ENCODE results near the gene MAPK4.
"Not testable (repeated sequence)": the region's sequence is repeated elsewhere in the genome, so short reads cannot be mapped to it uniquely, and the experiment has no call there.

The MAPK4 gene

GRCh38 chr18:50602466-50602865 is 42.6 kb downstream of the MAPK4 start:
- no peak overlapping the region for H3K27ac ChIP-seq (ENCODE audit: low read length)
- H4K20me1 ChIP-seq (ENCODE audit: insufficient read depth, low read length): no peaks in the 10 kb centered on the region
- no peaks in the 10 kb centered on the region for H3K4me1 ChIP-seq (ENCODE audit: insufficient read depth, low read length)
- H3K9ac ChIP-seq (ENCODE audit: low read depth, low read length): no peak overlapping the region
- no peak for TF ChIP-seq EZH2 (IDR thresholded peaks at IDR 0.05; ENCODE audit: borderline replicate concordance, low read depth, low read length, severe bottlenecking)
- no peak for TF ChIP-seq CTCF (IDR thresholded peaks at IDR 0.05; ENCODE audit: borderline replicate concordance, extremely low read depth, low read length, poor library complexity, severe bottlenecking)
- H2AFZ ChIP-seq (ENCODE audit: low read depth, low read length): no peak overlapping the region
- ATAC-seq (ENCODE audit: insufficient read depth, low read depth) (no peak), DNase-seq (no peak)
- H3K4me2 ChIP-seq (ENCODE audit: insufficient read depth, low read length): no peak overlapping the region
- H3K36me3 ChIP-seq (ENCODE audit: insufficient read depth, low read length): no peaks in the 10 kb centered on the region
- no peaks in the 10 kb centered on the region for H3K9me3 ChIP-seq (ENCODE audit: insufficient read depth, low read length, severe bottlenecking)
- H3K4me3 ChIP-seq (ENCODE audit: low read depth in 1 of 2, low read length in 2 of 2): no peak overlapping the region
- peaks cover 6% of the 10 kb centered on the region for H3K27me3 ChIP-seq (ENCODE audit: insufficient read depth, low read length, poor library complexity)
- no peaks in the 10 kb centered on the region for H3K79me2 ChIP-seq (ENCODE audit: insufficient read depth, low read length)

- H3K4me1 ChIP-seq (ENCODE audit: insufficient read depth, low read length): no peaks in the 10 kb centered on the region
- H3K27ac ChIP-seq (ENCODE audit: low read length): no peak overlapping the region
- no peak overlapping the region for H3K4me3 ChIP-seq (ENCODE audit: low read depth in 1 of 2, low read length in 2 of 2)
- no peaks in the 10 kb centered on the region for H3K9me3 ChIP-seq (ENCODE audit: insufficient read depth, low read length, severe bottlenecking)
- H3K9ac ChIP-seq (ENCODE audit: low read depth, low read length): no peak overlapping the region
- DNase-seq: no peak
- no peaks in the 10 kb centered on the region for H4K20me1 ChIP-seq (ENCODE audit: insufficient read depth, low read length)
- ATAC-seq (ENCODE audit: insufficient read depth, low read depth): no peak
- H3K27me3 ChIP-seq (ENCODE audit: insufficient read depth, low read length, poor library complexity): peaks cover 2% of the 10 kb centered on the region
- no peak overlapping the region for H3K4me2 ChIP-seq (ENCODE audit: insufficient read depth, low read length)
- H3K36me3 ChIP-seq (ENCODE audit: insufficient read depth, low read length): no peaks in the 10 kb centered on the region
- TF ChIP-seq EZH2 (IDR thresholded peaks at IDR 0.05; ENCODE audit: borderline replicate concordance, low read depth, low read length, severe bottlenecking) (no peak), CTCF (IDR thresholded peaks at IDR 0.05; ENCODE audit: borderline replicate concordance, extremely low read depth, low read length, poor library complexity, severe bottlenecking) (no peak)
- H2AFZ ChIP-seq (ENCODE audit: low read depth, low read length): no peak overlapping the region
- no peaks in the 10 kb centered on the region for H3K79me2 ChIP-seq (ENCODE audit: insufficient read depth, low read length)
Observed at GRCh38 chr18:50606609-50607008, 46.7 kb downstream of the MAPK4 start.

GRCh38 chr18:50607378-50607926 is 47.6 kb downstream of the MAPK4 start:
- no peaks in the 10 kb centered on the region for H4K20me1 ChIP-seq (ENCODE audit: insufficient read depth, low read length)
- H3K27me3 ChIP-seq (ENCODE audit: insufficient read depth, low read length, poor library complexity): peaks cover 2% of the 10 kb centered on the region
- no peak overlapping the region for H2AFZ ChIP-seq (ENCODE audit: low read depth, low read length)
- no peaks in the 10 kb centered on the region for H3K36me3 ChIP-seq (ENCODE audit: insufficient read depth, low read length)
- H3K79me2 ChIP-seq (ENCODE audit: insufficient read depth, low read length): no peaks in the 10 kb centered on the region
- H3K27ac ChIP-seq (ENCODE audit: low read length): no peak overlapping the region
- no peaks in the 10 kb centered on the region for H3K9me3 ChIP-seq (ENCODE audit: insufficient read depth, low read length, severe bottlenecking)
- ATAC-seq (ENCODE audit: insufficient read depth, low read depth): no peak
- no peak overlapping the region for H3K9ac ChIP-seq (ENCODE audit: low read depth, low read length)
- no peak overlapping the region for H3K4me3 ChIP-seq (ENCODE audit: low read depth in 1 of 2, low read length in 2 of 2)
- no peaks in the 10 kb centered on the region for H3K4me1 ChIP-seq (ENCODE audit: insufficient read depth, low read length)
- DNase-seq: no peak
- no peak overlapping the region for H3K4me2 ChIP-seq (ENCODE audit: insufficient read depth, low read length)
- TF ChIP-seq EZH2 (IDR thresholded peaks at IDR 0.05; ENCODE audit: borderline replicate concordance, low read depth, low read length, severe bottlenecking): no peak
- no peak for TF ChIP-seq CTCF (IDR thresholded peaks at IDR 0.05; ENCODE audit: borderline replicate concordance, extremely low read depth, low read length, poor library complexity, severe bottlenecking)

- not testable (repeated sequence) for H3K4me1 ChIP-seq (ENCODE audit: insufficient read depth, low read length); H3K9ac ChIP-seq (ENCODE audit: low read depth, low read length); H3K79me2 ChIP-seq (ENCODE audit: insufficient read depth, low read length); ATAC-seq (ENCODE audit: insufficient read depth, low read depth); DNase-seq; H3K9me3 ChIP-seq (ENCODE audit: insufficient read depth, low read length, severe bottlenecking); H3K4me2 ChIP-seq (ENCODE audit: insufficient read depth, low read length); H3K4me3 ChIP-seq (ENCODE audit: low read depth in 1 of 2, low read length in 2 of 2); H2AFZ ChIP-seq (ENCODE audit: low read depth, low read length); H3K36me3 ChIP-seq (ENCODE audit: insufficient read depth, low read length); H3K27ac ChIP-seq (ENCODE audit: low read length); H3K27me3 ChIP-seq (ENCODE audit: insufficient read depth, low read length, poor library complexity); H4K20me1 ChIP-seq (ENCODE audit: insufficient read depth, low read length)
Observed at GRCh38 chr18:50609171-50609570, 49.3 kb downstream of the MAPK4 start.

Data from DND-41 (cell line).